GM10266 (cell line): Measurements from ENCODE around the gene SMIM1.
"Not testable (repeated sequence)": the region's sequence is repeated elsewhere in the genome, so short reads cannot be mapped to it uniquely, and the experiment has no call there.

Source experiments
- DNase-seq: peaks from one replicate; pipeline ENCODE4 v3.0.0; 2012; ENCODE audit errors: extremely low spot score
- CTCF ChIP-seq: IDR thresholded peaks from 2 replicates; pipeline ENCODE4 v1.5.1; 2012; ENCODE audit warnings: mild to moderate bottlenecking, low read depth; ENCODE audit not compliant: control insufficient read depth, insufficient read depth; ENCODE audit errors: missing control alignments

Gene SMIM1

GRCh38 chr1:3807769-3808168, 35.2 kb downstream of the SMIM1 start:
- DNase-seq = no peak
- no peak for TF ChIP-seq CTCF

- no peak for DNase-seq
- TF ChIP-seq CTCF = no peak
Observed at GRCh38 chr1:3809680-3810079, 37.1 kb downstream of the SMIM1 start.

GRCh38 chr1:3810149-3810761, 37.7 kb downstream of the SMIM1 start:
- DNase-seq = not testable (repeated sequence)

- no peak for TF ChIP-seq CTCF
- DNase-seq = no peak
Observed at GRCh38 chr1:3811595-3811911, 39.0 kb downstream of the SMIM1 start.

GRCh38 chr1:3814065-3814464, 41.5 kb downstream of the SMIM1 start:
- no peak for TF ChIP-seq CTCF

GRCh38 chr1:3814771-3815561, 42.4 kb downstream of the SMIM1 start:
- TF ChIP-seq CTCF = no peak
- DNase-seq = no peak

More at GRCh38 chr1:3814065-3814464, 41.5 kb downstream of the SMIM1 start:
- DNase-seq = no peak

GRCh38 chr1:3816331-3817137, 44.0 kb downstream of the SMIM1 start:
- no peak for DNase-seq
- TF ChIP-seq CTCF = no peak
